Measurements from ENCODE around the gene LHCGR. TPM values are rescaled to one million over a fixed set of nuclear protein-coding genes. Genes with fewer than 3 reads are reported as not detected.

LHCGR gene
- total and polyA plus RNA-seq, 2 of the 4 experiments (the other 2 are of a cell fraction), result 0.10 to 0.18 TPM

- Histone ChIP-seq H2BK20ac (ENCODE audit: low read depth, low read length) (no peak overlapping the region), H2BK5ac (ENCODE audit: low read depth, low read length, poor library complexity, severe bottlenecking) (no peak overlapping the region), H3K23ac (ENCODE audit: low read depth, low read length) (no peak overlapping the region), H3K27me3 (ENCODE audit: control insufficient read depth, insufficient read depth, low read length) (no peaks in the 10 kb centered on the region), H3K18ac (ENCODE audit: low read depth, low read length) (no peak overlapping the region), H2AK5ac (ENCODE audit: low read depth, low read length) (no peak overlapping the region), H3K79me1 (ENCODE audit: low read depth in 1 of 2, low read length in 2 of 2) (no peaks in the 10 kb centered on the region), H2AK9ac (replicated peaks; ENCODE audit: low read depth, low read length, poor library complexity) (no peak overlapping the region), H3K4me1 (ENCODE audit: control insufficient read depth, insufficient read depth, low read length) (no peaks in the 10 kb centered on the region), H3K36me3 (ENCODE audit: control insufficient read depth, insufficient read depth, low read length) (no peaks in the 10 kb centered on the region), H2BK15ac (ENCODE audit: low read depth, low read length) (no peak overlapping the region), H3K9me1 (ENCODE audit: insufficient read depth, low read length) (no peaks in the 10 kb centered on the region), H3K14ac (replicated peaks; ENCODE audit: low read depth, low read length) (no peak overlapping the region), H4K20me1 (ENCODE audit: insufficient read depth, low read length) (no peaks in the 10 kb centered on the region), H4K8ac (ENCODE audit: low read depth in 2 of 2, low read length in 2 of 2) (no peak overlapping the region), H3K9ac (ENCODE audit: low read depth, low read length) (no peak overlapping the region), H2AFZ (replicated peaks; ENCODE audit: low read length, poor library complexity) (no peak overlapping the region), H4K5ac (ENCODE audit: low read depth, low read length) (no peak overlapping the region), H4K91ac (ENCODE audit: insufficient read depth, low read depth, low read length) (no peak overlapping the region), H3K4me3 (ENCODE audit: insufficient read depth, low read depth, low read length) (no peak overlapping the region), H3K27ac (ENCODE audit: insufficient read depth, low read length) (no peak overlapping the region), H3K56ac (ENCODE audit: extremely low read depth, insufficient read depth, low read length) (no peak overlapping the region), H3K4ac (ENCODE audit: low read depth, low read length) (no peak overlapping the region), H2BK120ac (ENCODE audit: low read depth, low read length) (no peak overlapping the region), H3K4me2 (ENCODE audit: low read depth, low read length) (no peak overlapping the region), H3K9me3 (ENCODE audit: control insufficient read depth, insufficient read depth, low read length) (no peaks in the 10 kb centered on the region)
- POLR2A ChIA-PET (ENCODE audit: unreplicated experiment), result no interaction called here
- no TSS peak for BruUV-seq (replicated peaks)
- ATAC-seq (ENCODE audit: low read depth) (no peak), DNase-seq (no peak)
- CTCF ChIA-PET, result interaction anchor here (0.6 kb wide), 1 partner anchor 106 kb away, joined by 5 read pairs; no protein-coding TSS in a partner anchor
- dilution Hi-C loops (cut with HindIII; ENCODE audit: low sequenced_read_pairs, unreplicated experiment), result no loop called here
- intact Hi-C loops (cut with micrococcal nuclease), result no loop called here
- TF ChIP-seq CEBPB (IDR thresholded peaks at IDR 0.05; ENCODE audit: low read depth, low read length) (no peak), CHD1 (IDR thresholded peaks at IDR 0.05; ENCODE audit: low read depth, low read length) (no peak), SMC3 (IDR thresholded peaks at IDR 0.05; ENCODE audit: low read depth, low read length) (no peak), RFX5 (IDR thresholded peaks at IDR 0.05; ENCODE audit: low read depth, low read length) (no peak), MXI1 (IDR thresholded peaks at IDR 0.05; ENCODE audit: borderline replicate concordance, low read depth, low read length) (no peak), MAZ (IDR thresholded peaks at IDR 0.05; ENCODE audit: borderline replicate concordance, low read depth, low read length) (no peak), FOS (IDR thresholded peaks at IDR 0.05; ENCODE audit: low read depth, low read length) (no peak), RCOR1 (IDR thresholded peaks at IDR 0.05; ENCODE audit: insufficient replicate concordance, low read length) (no peak), ELK1 (IDR thresholded peaks at IDR 0.05; ENCODE audit: borderline replicate concordance, low read depth, low read length) (no peak), BHLHE40 (IDR thresholded peaks at IDR 0.05; ENCODE audit: low read depth, low read length) (no peak), USF2 (IDR thresholded peaks at IDR 0.05; ENCODE audit: low read depth, low read length) (no peak), NFE2L2 (IDR thresholded peaks at IDR 0.05; ENCODE audit: low read depth, low read length) (no peak), CTCF (conservative IDR thresholded peaks at IDR 0.05; ENCODE audit: low read depth, low read length) (no peak), MAFK (IDR thresholded peaks at IDR 0.05; ENCODE audit: low read depth, low read length) (no peak), RAD21 (IDR thresholded peaks at IDR 0.05; ENCODE audit: low read length) (no peak), POLR2A (IDR thresholded peaks at IDR 0.05; ENCODE audit: low read depth, low read length) (no peak)
- WGBS, 2 experiments (ENCODE audit: extremely low coverage in 2 of 2, insufficient read length in 1 of 2), result 71% methylated on average over 2 of the region's 2 CpGs; no CpG with 5 or more reads in 1 of the 2 experiments
- in situ Hi-C loops (cut with MboI; ENCODE audit: low sequenced_read_pairs), result no loop called here
Measured at GRCh38 chr2:48677450-48677849, 78.1 kb downstream of the LHCGR start.
